Ovary (tissue), 9 donors: Measurements from ENCODE around the gene YKT6. TPM values are rescaled to one million over a fixed set of nuclear protein-coding genes. Genes with fewer than 3 reads are reported as not detected.

Source experiments
- DNase-seq, 5 donors: peaks; one replicate each; pipeline ENCODE4 v3.0.0-alpha.2; 2019 to 2020
- H3K27ac ChIP-seq, 2 donors: fragments of 200-600 bp; one replicate each; pipeline versions ENCODE4 v1.5.1 to v1.8.0; 2019 to 2022
- H3K27me3 ChIP-seq: fragments of 200-600 bp; one replicate; pipeline ENCODE4 v1.8.0; 2022
- H3K36me3 ChIP-seq: fragments of 200-600 bp; sonication (generic); one replicate; pipeline ENCODE4 v1.5.1; 2019
- H3K4me1 ChIP-seq: one replicate; pipeline ENCODE4 v1.8.1; 2013; ENCODE audit warnings: mild to moderate bottlenecking, moderate library complexity; ENCODE audit not compliant: insufficient read depth
- H3K4me3 ChIP-seq: fragments of 200-600 bp; sonication (generic); one replicate; pipeline ENCODE4 v1.5.1; 2017
- H3K9me3 ChIP-seq, 2 donors: fragments of 200-600 bp in 1 of 2; sonication (generic) in 1 of 2; one replicate each; pipeline versions ENCODE4 v1.5.1 to v1.8.1; 2013 to 2019; ENCODE audit warnings: mild to moderate bottlenecking in 1 of 2, moderate library complexity in 1 of 2
- CTCF ChIP-seq, 3 donors: fragments of 450-650 bp in 2 of 3; fragments of 200-600 bp in 1 of 3; IDR thresholded peaks; one replicate each; pipeline versions ENCODE4 v1.5.1 to v1.8.0; 2016 to 2022; ENCODE audit warnings: antibody characterized with exemption in 3 of 3, mild to moderate bottlenecking in 1 of 3
- EP300 ChIP-seq: sonication (generic); formaldehyde crosslinking; IDR thresholded peaks from one replicate; pipeline ENCODE4 v1.6.1; 2017; ENCODE audit warnings: antibody characterized with exemption
- POLR2A ChIP-seq: fragments of 450-650 bp; IDR thresholded peaks from one replicate; pipeline ENCODE4 v1.6.1; 2017; ENCODE audit warnings: antibody characterized with exemption, mild to moderate bottlenecking, moderate library complexity
- WGBS, 3 donors: extraction: QIAGEN DNeasy Blood & Tissue Kit in 1 of 3; methylation state at CpG; one replicate each; pipeline versions ENCODE4 v1.1.5 to v1.1.7; 2013 to 2017; 5-methylcytosine and 5-hydroxymethylcytosine counted together
- intact Hi-C, 4 donors: fragments of 100-400 bp; cut with DNase I; formaldehyde crosslinking; loops; one replicate each; pipeline versions ENCODE4 v1.11.0 to v1.15.1; 2022 to 2023
- polyA plus RNA-seq, 2 donors: library from polyadenylated mRNA; stranded (reverse); fragments of 200-250 nt in 1 of 2; fragments of 350-450 nt in 1 of 2; fragmentation: Illumina TruSeq in 1 of 2; extraction: RNeasy Lipid Tissue Mini Kit (QIAGEN cat#74804) in 1 of 2; gene quantifications; one replicate each; pipeline ENCODE4 v1.2.3, GENCODE V29; 2013 to 2014
- total RNA-seq, 7 donors: library from RNA; depleted of rRNA in 2 of 7; stranded (reverse); fragments of >200 nt in 2 of 7; fragmentation: NEBNext Ultra II Directional in 3 of 7; extraction: Animal tissue kit (Norgen Biotek cat#: 25700) in 3 of 7; gene quantifications; one replicate each; pipeline versions ENCODE4 v1.1.0 to v1.2.4, GENCODE V29; 2016 to 2023
- donor health status: DM: no; HTN: no; CAD: no; lungs with moderate emphysema.
- donor health status: DM: no; HTN: no; CAD: no.
- donor health status: Bipolar disorder and iron deficiency.
- donor health status: DM: yes; HTN: yes; CAD: no.
- donor health status: DM: no; HTN: no; CAD: no.
- donor health status: DM: yes; HTN: yes; CAD: no.

YKT6 gene
- total and polyA plus RNA-seq, 9 donors, result 22.2 to 68.0 (median 40.5) TPM

DNA sequence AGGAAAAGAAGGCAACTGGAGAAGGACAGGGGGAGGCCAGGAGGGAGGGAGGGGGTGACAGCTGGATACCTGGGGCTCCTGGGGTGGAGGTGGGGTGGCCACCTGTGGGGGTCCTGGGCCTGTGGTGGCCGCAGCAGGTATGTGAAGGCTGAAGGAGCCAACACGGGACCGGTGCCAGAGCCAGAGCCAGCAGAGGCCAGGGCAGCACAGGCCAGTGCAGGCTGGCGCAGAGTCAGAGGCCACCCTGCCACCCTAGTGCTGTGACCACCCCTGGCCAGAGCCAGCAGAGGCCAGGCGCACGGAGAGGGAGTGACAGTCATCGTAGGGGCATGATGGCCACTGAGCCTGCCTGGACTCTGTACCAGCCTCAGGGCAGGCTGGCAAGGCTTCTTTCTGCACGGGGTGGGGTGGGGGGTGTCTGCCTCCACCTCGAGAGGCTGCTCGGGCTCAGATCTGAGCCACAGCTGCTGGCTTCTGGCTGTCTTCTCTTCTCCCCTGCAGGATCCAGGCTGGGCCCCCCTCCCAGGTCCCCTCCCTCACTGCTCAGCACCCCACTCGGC lies 28.8 kb downstream of the YKT6 start:
- no peak overlapping the region for H3K4me3 ChIP-seq
- WGBS, 3 donors, result 71 to 77% (median 72%) methylated on average over 11 of the region's 11 CpGs
- intact Hi-C loops, result loop anchor here in 1 of 4 donors (10.0 kb wide), 1 partner anchor 245 kb away; no protein-coding TSS in a partner anchor
- DNase-seq, result no peak
- no peak overlapping the region for H3K27ac ChIP-seq
- H3K36me3 ChIP-seq, result no peaks in the 10 kb centered on the region
- no peaks in the 10 kb centered on the region for H3K27me3 ChIP-seq
- TF ChIP-seq EP300 (no peak), POLR2A (no peak), CTCF (IDR thresholded peaks at IDR 0.05) (no peak)
- H3K4me1 ChIP-seq, result no peaks in the 10 kb centered on the region
- no peaks in the 10 kb centered on the region for H3K9me3 ChIP-seq

DNA sequence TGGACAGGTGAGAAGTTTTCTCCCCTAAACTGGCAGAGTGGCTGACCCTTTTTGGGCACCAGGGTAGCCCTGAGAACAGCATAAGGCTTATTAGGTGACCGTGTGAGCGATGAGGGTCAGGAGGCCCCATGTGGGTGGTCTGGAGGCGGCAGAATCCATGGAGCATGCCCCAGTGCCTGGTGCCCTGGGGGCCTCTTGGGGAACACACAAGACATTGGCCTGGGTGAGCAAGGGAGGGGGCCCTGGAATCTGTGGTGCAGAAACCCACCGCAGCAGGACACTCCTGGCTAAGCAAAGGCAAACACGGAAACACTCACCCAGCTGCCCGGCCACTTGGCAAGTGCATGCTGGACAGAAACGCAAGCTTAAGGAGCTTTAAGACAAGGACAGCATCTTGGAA lies 29.5 kb downstream of the YKT6 start:
- 80 to 84% (median 80%) methylated on average over 7 of the region's 7 CpGs for WGBS, 3 donors
- intact Hi-C loops, result loop anchor here in 1 of 4 donors (10.0 kb wide), 1 partner anchor 245 kb away; no protein-coding TSS in a partner anchor

GRCh38 chr7:44231088-44231487 lies 30.3 kb downstream of the YKT6 start:
- H3K9me3 ChIP-seq, result no peaks in the 10 kb centered on the region
- DNase-seq, result no peak
- H3K4me3 ChIP-seq, result no peak overlapping the region
- H3K36me3 ChIP-seq, result no peaks in the 10 kb centered on the region
- no peaks in the 10 kb centered on the region for H3K27me3 ChIP-seq
- no peaks in the 10 kb centered on the region for H3K4me1 ChIP-seq
- TF ChIP-seq POLR2A (no peak), EP300 (no peak)
- no peak overlapping the region for H3K27ac ChIP-seq
- intact Hi-C loops, result loop anchor here in 1 of 4 donors (10.0 kb wide), 1 partner anchor 244 kb away; no protein-coding TSS in a partner anchor
- WGBS, 3 donors, result 86 to 89% (median 89%) methylated on average over 10 to 12 of the region's 12 CpGs

More for the DNA sequence above, 29.5 kb downstream of the YKT6 start:
- DNase-seq, result no peak
- Histone ChIP-seq H3K9me3 (no peaks in the 10 kb centered on the region), H3K36me3 (no peaks in the 10 kb centered on the region), H3K4me1 (no peaks in the 10 kb centered on the region), H3K27ac (no peak overlapping the region), H3K27me3 (no peaks in the 10 kb centered on the region), H3K4me3 (no peak overlapping the region)
- TF ChIP-seq POLR2A (no peak), EP300 (no peak), CTCF (IDR thresholded peaks at IDR 0.05) (no peak)

GRCh38 chr7:44232396-44232795 lies 31.6 kb downstream of the YKT6 start:
- no peak for TF ChIP-seq CTCF (IDR thresholded peaks at IDR 0.05)
- TF ChIP-seq POLR2A, result no peak
- TF ChIP-seq EP300, result no peak
- Histone ChIP-seq H3K36me3 (no peaks in the 10 kb centered on the region), H3K4me1 (no peaks in the 10 kb centered on the region), H3K9me3 (no peaks in the 10 kb centered on the region), H3K4me3 (no peak overlapping the region), H3K27ac (no peak overlapping the region), H3K27me3 (no peaks in the 10 kb centered on the region)
- intact Hi-C loops, result loop anchor here in 1 of 4 donors (10.0 kb wide), 1 partner anchor 242 kb away; no protein-coding TSS in a partner anchor
- WGBS, 3 donors, result 79 to 92% (median 85%) methylated on average over 13 of the region's 13 CpGs
- no peak for DNase-seq
